ENCODE measurements around the gene PRKRA. TPM values are rescaled to one million over a fixed set of nuclear protein-coding genes. Genes with fewer than 3 reads are reported as not detected.

Gene PRKRA
- total and polyA plus RNA-seq, 2 of the 13 experiments (the other 11 are each of a cell fraction or from before 2014, with no cell fraction given), result 53.1 to 74.7 TPM

- TF ChIP-seq RARA (CRISPR knock-in tag; IDR thresholded peaks at IDR 0.05) (0 out of 2 replicates have a peak, but pooled peaks have one; percentile 13), ZNF891 (CRISPR knock-in tag; IDR thresholded peaks at IDR 0.05) (peak; percentile 87), ISX (CRISPR knock-in tag; conservative IDR thresholded peaks at IDR 0.05) (no peak; the same call in 1 of the 2 replicates), MXI1 (IDR thresholded peaks at IDR 0.05; ENCODE audit: borderline replicate concordance, low read depth, low read length) (peak; percentile 49; the same call in 1 of the 3 replicates), PRDM15 (CRISPR knock-in tag; IDR thresholded peaks at IDR 0.05) (peak; percentile 41; the same call in 1 of the 2 replicates)
- TF ChIP-seq, protein P1, sequence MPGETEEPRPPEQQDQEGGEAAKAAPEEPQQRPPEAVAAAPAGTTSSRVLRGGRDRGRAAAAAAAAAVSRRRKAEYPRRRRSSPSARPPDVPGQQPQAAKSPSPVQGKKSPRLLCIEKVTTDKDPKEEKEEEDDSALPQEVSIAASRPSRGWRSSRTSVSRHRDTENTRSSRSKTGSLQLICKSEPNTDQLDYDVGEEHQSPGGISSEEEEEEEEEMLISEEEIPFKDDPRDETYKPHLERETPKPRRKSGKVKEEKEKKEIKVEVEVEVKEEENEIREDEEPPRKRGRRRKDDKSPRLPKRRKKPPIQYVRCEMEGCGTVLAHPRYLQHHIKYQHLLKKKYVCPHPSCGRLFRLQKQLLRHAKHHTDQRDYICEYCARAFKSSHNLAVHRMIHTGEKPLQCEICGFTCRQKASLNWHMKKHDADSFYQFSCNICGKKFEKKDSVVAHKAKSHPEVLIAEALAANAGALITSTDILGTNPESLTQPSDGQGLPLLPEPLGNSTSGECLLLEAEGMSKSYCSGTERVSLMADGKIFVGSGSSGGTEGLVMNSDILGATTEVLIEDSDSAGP (CRISPR knock-in tag; IDR thresholded peaks at IDR 0.05; ENCODE audit: borderline replicate concordance), result peak; percentile 74; the same call in 1 of the 2 replicates
- TF ChIP-seq, protein P2, sequence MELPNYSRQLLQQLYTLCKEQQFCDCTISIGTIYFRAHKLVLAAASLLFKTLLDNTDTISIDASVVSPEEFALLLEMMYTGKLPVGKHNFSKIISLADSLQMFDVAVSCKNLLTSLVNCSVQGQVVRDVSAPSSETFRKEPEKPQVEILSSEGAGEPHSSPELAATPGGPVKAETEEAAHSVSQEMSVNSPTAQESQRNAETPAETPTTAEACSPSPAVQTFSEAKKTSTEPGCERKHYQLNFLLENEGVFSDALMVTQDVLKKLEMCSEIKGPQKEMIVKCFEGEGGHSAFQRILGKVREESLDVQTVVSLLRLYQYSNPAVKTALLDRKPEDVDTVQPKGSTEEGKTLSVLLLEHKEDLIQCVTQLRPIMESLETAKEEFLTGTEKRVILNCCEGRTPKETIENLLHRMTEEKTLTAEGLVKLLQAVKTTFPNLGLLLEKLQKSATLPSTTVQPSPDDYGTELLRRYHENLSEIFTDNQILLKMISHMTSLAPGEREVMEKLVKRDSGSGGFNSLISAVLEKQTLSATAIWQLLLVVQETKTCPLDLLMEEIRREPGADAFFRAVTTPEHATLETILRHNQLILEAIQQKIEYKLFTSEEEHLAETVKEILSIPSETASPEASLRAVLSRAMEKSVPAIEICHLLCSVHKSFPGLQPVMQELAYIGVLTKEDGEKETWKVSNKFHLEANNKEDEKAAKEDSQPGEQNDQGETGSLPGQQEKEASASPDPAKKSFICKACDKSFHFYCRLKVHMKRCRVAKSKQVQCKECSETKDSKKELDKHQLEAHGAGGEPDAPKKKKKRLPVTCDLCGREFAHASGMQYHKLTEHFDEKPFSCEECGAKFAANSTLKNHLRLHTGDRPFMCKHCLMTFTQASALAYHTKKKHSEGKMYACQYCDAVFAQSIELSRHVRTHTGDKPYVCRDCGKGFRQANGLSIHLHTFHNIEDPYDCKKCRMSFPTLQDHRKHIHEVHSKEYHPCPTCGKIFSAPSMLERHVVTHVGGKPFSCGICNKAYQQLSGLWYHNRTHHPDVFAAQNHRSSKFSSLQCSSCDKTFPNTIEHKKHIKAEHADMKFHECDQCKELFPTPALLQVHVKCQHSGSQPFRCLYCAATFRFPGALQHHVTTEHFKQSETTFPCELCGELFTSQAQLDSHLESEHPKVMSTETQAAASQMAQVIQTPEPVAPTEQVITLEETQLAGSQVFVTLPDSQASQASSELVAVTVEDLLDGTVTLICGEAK (IDR thresholded peaks at IDR 0.05), result no peak
- TF ChIP-seq, protein P2 (CRISPR knock-in tag; IDR thresholded peaks at IDR 0.05), result peak; percentile 67; the same call in 1 of the 2 replicates
- TF ChIP-seq, protein P3, sequence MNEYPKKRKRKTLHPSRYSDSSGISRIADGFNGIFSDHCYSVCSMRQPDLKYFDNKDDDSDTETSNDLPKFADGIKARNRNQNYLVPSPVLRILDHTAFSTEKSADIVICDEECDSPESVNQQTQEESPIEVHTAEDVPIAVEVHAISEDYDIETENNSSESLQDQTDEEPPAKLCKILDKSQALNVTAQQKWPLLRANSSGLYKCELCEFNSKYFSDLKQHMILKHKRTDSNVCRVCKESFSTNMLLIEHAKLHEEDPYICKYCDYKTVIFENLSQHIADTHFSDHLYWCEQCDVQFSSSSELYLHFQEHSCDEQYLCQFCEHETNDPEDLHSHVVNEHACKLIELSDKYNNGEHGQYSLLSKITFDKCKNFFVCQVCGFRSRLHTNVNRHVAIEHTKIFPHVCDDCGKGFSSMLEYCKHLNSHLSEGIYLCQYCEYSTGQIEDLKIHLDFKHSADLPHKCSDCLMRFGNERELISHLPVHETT (CRISPR knock-in tag; conservative IDR thresholded peaks at IDR 0.05), result peak; percentile 28; the same call in 1 of the 2 replicates
These were observed 29.5 kb upstream of the PRKRA start, which contains the start of gene PLEKHA3 (continued) for GRCh38 chr2:178480227-178481181.
